Measurements from ENCODE around the gene ZCCHC4.
"Not testable (repeated sequence)": the region's sequence is repeated elsewhere in the genome, so short reads cannot be mapped to it uniquely, and the experiment has no call there.

The ZCCHC4 gene

DNA sequence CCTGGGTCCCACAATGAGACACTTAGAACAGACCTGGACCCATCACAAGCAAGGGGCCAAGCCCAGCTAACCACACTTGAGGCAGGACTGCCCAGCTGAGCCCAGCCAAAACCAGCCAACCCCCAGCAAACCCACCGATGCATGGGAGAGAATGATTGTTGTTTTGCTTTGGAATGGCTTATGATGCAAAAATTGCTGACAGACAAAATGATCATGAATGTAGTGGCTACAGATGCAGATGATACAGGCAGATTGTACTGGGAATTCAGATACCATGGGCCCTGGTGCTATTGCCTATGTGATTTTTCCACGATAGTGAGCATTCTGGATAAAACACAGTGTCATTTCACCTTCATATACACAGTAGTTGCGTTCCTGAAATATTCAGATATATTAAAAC lies 9.0 kb upstream of the ZCCHC4 start:
- H3K27me3 ChIP-seq (ENCODE audit: control insufficient read depth, insufficient read depth, low read length): peaks cover 3% of the 10 kb centered on the region
- no peak overlapping the region for H3K4me3 ChIP-seq (ENCODE audit: low read length)
- H3K9ac ChIP-seq (ENCODE audit: low read length): no peak overlapping the region
- no peaks in the 10 kb centered on the region for H3K36me3 ChIP-seq (ENCODE audit: control insufficient read depth, low read depth, low read length)
- H3K4me1 ChIP-seq (ENCODE audit: control insufficient read depth, low read depth, low read length): no peaks in the 10 kb centered on the region
- no peak overlapping the region for H3K27ac ChIP-seq (ENCODE audit: low read length)
- no peaks in the 10 kb centered on the region for H3K9me3 ChIP-seq (ENCODE audit: control insufficient read depth, low read depth, low read length)

DNA sequence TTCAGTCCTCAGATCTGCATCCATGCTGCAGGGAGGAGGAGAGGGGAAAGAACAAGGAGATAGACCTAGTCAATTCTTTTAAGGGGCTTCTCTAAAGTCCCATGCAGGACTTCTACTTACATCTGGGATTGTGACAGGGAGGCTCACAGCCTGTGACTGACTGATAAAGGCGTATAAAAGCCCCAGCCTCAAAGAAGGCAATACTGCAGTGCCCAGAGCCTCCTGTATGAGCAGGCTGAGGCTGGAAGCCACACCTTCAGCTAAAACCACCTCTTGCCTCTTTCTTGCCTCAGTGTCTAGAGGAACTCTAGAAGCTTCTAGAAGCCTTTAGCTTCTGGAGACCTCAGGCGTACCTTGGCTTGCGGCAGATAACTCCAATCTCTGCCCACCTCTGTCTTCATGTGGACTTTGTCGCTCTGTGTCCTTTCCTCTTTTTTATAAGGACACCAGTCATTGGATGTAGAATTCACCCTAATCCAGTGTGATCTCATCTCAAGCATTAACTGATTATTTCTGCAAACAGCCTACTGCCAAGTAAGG lies 6.0 kb upstream of the ZCCHC4 start:
- Histone ChIP-seq H3K9me3 (ENCODE audit: control insufficient read depth, low read depth, low read length) (no peaks in the 10 kb centered on the region), H3K9ac (ENCODE audit: low read length) (no peak overlapping the region), H3K36me3 (ENCODE audit: control insufficient read depth, low read depth, low read length) (no peaks in the 10 kb centered on the region), H3K27me3 (ENCODE audit: control insufficient read depth, insufficient read depth, low read length) (no peaks in the 10 kb centered on the region), H3K4me1 (ENCODE audit: control insufficient read depth, low read depth, low read length) (no peaks in the 10 kb centered on the region), H3K4me3 (ENCODE audit: low read length) (no peak overlapping the region), H3K27ac (ENCODE audit: low read length) (no peak overlapping the region)

DNA sequence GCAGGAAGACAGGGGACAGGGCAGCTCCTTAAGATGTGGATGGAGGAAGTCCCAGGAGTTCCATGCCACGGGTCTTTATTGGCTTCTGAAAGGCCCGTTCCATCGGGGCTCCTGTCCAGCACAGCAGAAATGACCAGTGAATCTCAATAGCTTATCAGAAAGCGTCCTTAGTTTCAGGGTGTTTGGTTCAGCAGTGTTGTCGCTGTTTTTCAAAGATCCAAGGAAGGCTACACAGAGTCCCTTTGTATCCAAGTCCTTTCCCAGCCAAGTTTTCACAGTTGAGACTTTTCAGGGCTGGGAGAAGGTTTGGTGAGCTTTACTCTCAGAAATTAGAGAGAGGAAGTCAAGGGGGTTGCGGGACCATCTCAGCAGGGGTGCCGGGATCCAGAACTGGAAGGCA lies 5.0 kb upstream of the ZCCHC4 start:
- Histone ChIP-seq H3K9me3 (ENCODE audit: control insufficient read depth, low read depth, low read length) (no peaks in the 10 kb centered on the region), H3K9ac (ENCODE audit: low read length) (no peak overlapping the region), H3K27ac (ENCODE audit: low read length) (no peak overlapping the region), H3K4me3 (ENCODE audit: low read length) (no peak overlapping the region), H3K27me3 (ENCODE audit: control insufficient read depth, insufficient read depth, low read length) (no peaks in the 10 kb centered on the region), H3K4me1 (ENCODE audit: control insufficient read depth, low read depth, low read length) (no peaks in the 10 kb centered on the region), H3K36me3 (ENCODE audit: control insufficient read depth, low read depth, low read length) (no peaks in the 10 kb centered on the region)

DNA sequence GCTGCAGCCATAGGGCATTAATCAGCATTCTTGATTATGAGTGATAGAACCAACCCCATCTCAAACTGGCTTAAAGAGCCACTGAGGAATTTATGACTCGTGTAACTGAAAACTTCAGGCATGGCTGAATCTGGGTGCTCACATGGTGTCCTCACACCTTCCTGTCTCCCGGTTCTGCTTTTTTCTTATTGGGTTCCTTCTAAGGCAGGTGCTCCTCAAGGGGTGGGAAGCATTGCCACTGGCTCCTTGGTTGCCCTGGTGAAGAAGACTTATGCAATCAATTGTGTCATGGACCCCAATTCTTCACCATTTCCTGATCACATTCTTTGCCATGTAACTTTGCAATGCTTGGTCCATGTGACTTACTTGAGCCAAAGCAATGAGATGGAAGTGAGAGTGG lies 4.3 kb upstream of the ZCCHC4 start:
- Histone ChIP-seq H3K4me3 (ENCODE audit: low read length) (no peak overlapping the region), H3K27me3 (ENCODE audit: control insufficient read depth, insufficient read depth, low read length) (no peaks in the 10 kb centered on the region), H3K9me3 (ENCODE audit: control insufficient read depth, low read depth, low read length) (no peaks in the 10 kb centered on the region), H3K4me1 (ENCODE audit: control insufficient read depth, low read depth, low read length) (no peaks in the 10 kb centered on the region), H3K36me3 (ENCODE audit: control insufficient read depth, low read depth, low read length) (no peaks in the 10 kb centered on the region), H3K9ac (ENCODE audit: low read length) (no peak overlapping the region), H3K27ac (ENCODE audit: low read length) (no peak overlapping the region)

DNA sequence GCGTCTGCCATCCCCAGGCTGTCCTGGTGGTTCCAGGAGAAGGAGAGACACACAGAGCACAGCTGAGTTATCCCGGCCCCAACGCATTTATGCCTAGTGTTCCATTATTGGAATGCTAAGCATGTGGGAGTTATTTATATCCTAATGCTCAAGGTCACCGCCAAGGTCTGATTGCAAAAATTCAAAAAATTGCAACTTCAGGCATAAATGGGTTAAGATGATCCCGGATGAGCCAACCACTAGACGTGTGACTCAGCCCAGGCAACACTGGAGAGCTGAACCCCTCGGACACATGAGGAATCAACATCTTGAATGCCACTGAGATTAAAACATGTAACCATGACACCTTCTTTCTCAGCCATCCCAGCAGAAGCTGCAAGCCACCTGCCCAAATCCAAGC lies 3.8 kb upstream of the ZCCHC4 start:
- Histone ChIP-seq H3K36me3 (ENCODE audit: control insufficient read depth, low read depth, low read length) (no peaks in the 10 kb centered on the region), H3K4me1 (ENCODE audit: control insufficient read depth, low read depth, low read length) (no peaks in the 10 kb centered on the region), H3K9me3 (ENCODE audit: control insufficient read depth, low read depth, low read length) (no peaks in the 10 kb centered on the region), H3K27ac (ENCODE audit: low read length) (no peak overlapping the region), H3K27me3 (ENCODE audit: control insufficient read depth, insufficient read depth, low read length) (no peaks in the 10 kb centered on the region), H3K9ac (ENCODE audit: low read length) (no peak overlapping the region), H3K4me3 (ENCODE audit: low read length) (no peak overlapping the region)

DNA sequence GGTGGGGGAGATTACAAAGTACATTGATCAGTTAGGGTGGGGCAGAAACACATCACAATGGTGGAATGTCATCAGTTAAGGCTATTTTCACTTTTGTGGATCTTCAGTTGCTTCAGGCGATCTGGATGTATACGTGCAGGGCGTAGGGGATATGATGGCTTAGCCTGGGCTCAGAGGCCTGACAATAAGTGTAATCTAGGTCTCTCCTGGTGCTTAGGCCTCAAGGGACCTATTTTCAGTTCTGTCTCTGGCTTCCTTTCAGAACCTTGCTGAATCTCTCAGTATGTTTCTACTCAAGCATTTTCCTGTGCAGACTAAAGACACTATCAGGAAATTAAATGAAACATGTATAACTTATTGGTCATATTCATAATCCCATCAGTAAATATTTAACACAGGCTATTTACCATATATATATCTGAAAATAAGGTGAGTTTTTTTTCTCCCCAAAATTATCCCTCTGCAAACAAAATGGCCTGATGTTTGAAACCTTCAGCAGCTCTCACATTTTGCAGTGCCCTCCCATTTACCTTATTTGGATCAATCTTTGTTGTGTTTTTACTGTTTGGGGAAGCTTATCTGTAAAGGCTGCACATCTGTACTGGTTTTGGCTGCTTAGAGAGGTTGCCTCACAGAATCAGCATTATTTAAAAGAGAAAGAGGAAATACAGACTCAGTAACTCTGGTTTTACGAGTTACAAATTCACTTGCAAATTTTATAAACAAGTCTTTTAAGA lies 2.3 kb upstream of the ZCCHC4 start:
- H3K4me1 ChIP-seq (ENCODE audit: control insufficient read depth, low read depth, low read length): no peaks in the 10 kb centered on the region
- H3K9me3 ChIP-seq (ENCODE audit: control insufficient read depth, low read depth, low read length): no peaks in the 10 kb centered on the region
- no peak overlapping the region for H3K4me3 ChIP-seq (ENCODE audit: low read length)
- H3K27me3 ChIP-seq (ENCODE audit: control insufficient read depth, insufficient read depth, low read length): no peaks in the 10 kb centered on the region
- no peak overlapping the region for H3K27ac ChIP-seq (ENCODE audit: low read length)
- no peaks in the 10 kb centered on the region for H3K36me3 ChIP-seq (ENCODE audit: control insufficient read depth, low read depth, low read length)
- no peak overlapping the region for H3K9ac ChIP-seq (ENCODE audit: low read length)

DNA sequence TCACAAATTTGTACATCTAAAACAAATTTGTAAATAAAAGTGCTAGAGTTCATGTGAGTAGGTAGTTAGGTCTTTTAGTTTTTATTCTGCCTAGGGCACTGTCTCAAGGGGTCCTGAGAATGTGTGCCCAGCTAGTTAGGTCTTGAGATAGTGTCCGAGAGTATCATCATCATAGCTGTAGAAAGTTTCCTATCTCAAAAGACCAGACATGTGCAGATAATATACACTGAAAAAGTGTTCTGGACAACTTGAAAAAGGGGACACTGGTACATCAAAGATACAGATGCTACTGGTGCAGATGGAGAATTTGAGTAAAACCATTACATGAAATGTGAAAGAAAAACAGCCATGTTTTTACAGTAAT lies 1.8 kb upstream of the ZCCHC4 start:
- H3K36me3 ChIP-seq (ENCODE audit: control insufficient read depth, low read depth, low read length): no peaks in the 10 kb centered on the region
- no peaks in the 10 kb centered on the region for H3K27me3 ChIP-seq (ENCODE audit: control insufficient read depth, insufficient read depth, low read length)
- no peaks in the 10 kb centered on the region for H3K4me1 ChIP-seq (ENCODE audit: control insufficient read depth, low read depth, low read length)
- no peaks in the 10 kb centered on the region for H3K9me3 ChIP-seq (ENCODE audit: control insufficient read depth, low read depth, low read length)
- H3K9ac ChIP-seq (ENCODE audit: low read length): no peak overlapping the region
- no peak overlapping the region for H3K27ac ChIP-seq (ENCODE audit: low read length)
- no peak overlapping the region for H3K4me3 ChIP-seq (ENCODE audit: low read length)

DNA sequence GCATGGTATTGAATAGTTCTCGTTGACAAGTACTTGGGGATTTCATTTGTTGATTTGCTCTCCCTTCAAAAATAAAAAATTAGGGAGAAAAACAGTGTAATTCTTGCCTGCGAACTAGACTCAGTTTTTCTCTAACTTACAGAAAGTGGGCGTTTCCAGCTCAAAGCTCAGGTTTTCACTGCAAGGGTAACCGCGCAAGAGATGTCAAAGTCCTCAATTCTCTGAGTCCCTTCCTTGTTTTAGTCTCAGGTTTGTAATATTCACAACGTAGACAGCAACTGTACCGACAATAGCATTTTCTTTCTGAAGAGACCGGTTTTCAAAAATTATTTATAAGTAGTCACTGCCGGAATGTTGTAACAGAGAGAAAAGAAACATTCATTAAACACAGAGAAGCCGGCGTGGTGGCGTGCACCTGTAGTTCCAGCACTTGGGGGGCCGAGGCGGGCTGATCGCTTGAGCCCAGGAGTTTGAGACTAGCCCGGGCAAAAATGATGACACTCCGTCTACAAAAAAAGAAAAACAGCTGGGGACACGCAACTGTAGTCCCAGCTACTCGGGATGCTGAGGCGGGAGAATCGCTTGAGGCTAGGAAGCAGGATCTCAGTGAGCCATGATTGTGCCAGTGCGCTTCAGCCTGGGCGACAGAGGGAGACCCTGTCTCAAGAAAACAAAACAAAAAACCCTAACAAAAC lies 774 bp downstream of the ZCCHC4 start:
- no peaks in the 10 kb centered on the region for H3K9me3 ChIP-seq (ENCODE audit: control insufficient read depth, low read depth, low read length)
- H3K4me1 ChIP-seq (ENCODE audit: control insufficient read depth, low read depth, low read length): no peaks in the 10 kb centered on the region
- no peaks in the 10 kb centered on the region for H3K27me3 ChIP-seq (ENCODE audit: control insufficient read depth, insufficient read depth, low read length)
- H3K36me3 ChIP-seq (ENCODE audit: control insufficient read depth, low read depth, low read length): no peaks in the 10 kb centered on the region
- peak overlapping the region; percentile 94 for H3K4me3 ChIP-seq (ENCODE audit: low read length)
- H3K9ac ChIP-seq (ENCODE audit: low read length): peak overlapping the region; percentile 92
- peak overlapping the region; percentile 42 for H3K27ac ChIP-seq (ENCODE audit: low read length)

DNA sequence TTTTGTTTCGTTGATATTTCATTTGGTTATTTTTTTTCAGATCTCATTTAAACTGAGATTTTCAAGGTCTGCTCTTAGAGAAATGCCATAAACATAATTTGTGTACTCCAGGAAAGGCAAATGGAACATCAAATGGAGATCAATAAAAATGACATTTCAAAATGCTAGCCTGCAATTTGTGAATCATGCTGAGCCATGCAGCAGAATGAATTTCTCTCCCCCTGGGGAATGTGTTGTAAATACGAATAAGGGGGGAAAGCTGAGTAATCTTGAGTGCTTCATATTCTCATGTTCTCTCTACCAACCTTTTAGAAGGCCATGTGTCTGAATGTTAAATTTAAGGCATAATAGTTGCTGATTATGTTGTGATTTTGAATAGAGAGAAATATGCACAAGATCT lies 7.8 kb downstream of the ZCCHC4 start:
- Histone ChIP-seq H3K27me3 (ENCODE audit: control insufficient read depth, insufficient read depth, low read length) (no peaks in the 10 kb centered on the region), H3K4me3 (ENCODE audit: low read length) (no peak overlapping the region), H3K36me3 (ENCODE audit: control insufficient read depth, low read depth, low read length) (no peaks in the 10 kb centered on the region), H3K9me3 (ENCODE audit: control insufficient read depth, low read depth, low read length) (no peaks in the 10 kb centered on the region), H3K27ac (ENCODE audit: low read length) (no peak overlapping the region), H3K4me1 (ENCODE audit: control insufficient read depth, low read depth, low read length) (no peaks in the 10 kb centered on the region), H3K9ac (ENCODE audit: low read length) (no peak overlapping the region)

DNA sequence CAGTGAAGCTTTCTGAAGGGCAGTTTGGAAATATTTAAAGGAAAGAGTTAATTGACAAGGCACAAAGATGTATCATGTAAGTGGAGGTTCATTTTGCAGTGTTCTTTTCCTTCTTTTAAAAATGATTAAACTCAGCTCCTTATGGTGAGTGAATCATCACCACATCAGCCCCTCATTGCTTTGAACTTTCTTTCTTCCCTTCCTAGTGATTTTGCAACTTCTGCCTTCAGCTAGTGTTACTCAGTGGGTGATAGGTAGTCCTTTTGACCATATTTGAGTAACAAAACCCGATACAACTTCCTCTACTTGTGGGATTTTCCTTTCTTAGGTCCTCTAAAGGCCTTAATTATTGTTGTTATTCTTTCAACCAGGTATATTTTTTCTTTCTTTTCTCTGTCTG lies 8.2 kb downstream of the ZCCHC4 start:
- H3K27ac ChIP-seq (ENCODE audit: low read length): no peak overlapping the region

DNA sequence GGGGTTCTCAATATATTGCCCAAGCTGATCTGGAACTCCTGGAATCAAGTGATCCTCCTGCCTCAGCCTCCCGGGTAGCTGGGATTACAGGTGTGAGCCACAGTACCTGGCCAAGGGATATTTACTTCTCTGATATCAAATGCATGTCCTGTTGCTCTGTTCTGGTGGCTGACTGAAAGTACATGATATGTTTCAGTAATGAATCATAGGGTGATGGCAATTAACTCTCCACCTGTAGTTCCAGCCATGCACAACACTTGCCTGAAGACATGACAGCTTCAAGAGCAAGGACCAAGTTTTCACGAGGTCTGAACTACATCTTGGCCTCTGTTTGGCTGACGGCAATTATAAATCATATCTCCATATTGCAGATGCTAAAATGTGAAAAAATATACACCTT lies 9.1 kb downstream of the ZCCHC4 start:
- no peaks in the 10 kb centered on the region for H3K9me3 ChIP-seq (ENCODE audit: control insufficient read depth, low read depth, low read length)
- H3K27me3 ChIP-seq (ENCODE audit: control insufficient read depth, insufficient read depth, low read length): no peaks in the 10 kb centered on the region
- no peak overlapping the region for H3K9ac ChIP-seq (ENCODE audit: low read length)
- H3K4me3 ChIP-seq (ENCODE audit: low read length): no peak overlapping the region
- no peak overlapping the region for H3K27ac ChIP-seq (ENCODE audit: low read length)
- H3K36me3 ChIP-seq (ENCODE audit: control insufficient read depth, low read depth, low read length): no peaks in the 10 kb centered on the region
- H3K4me1 ChIP-seq (ENCODE audit: control insufficient read depth, low read depth, low read length): no peaks in the 10 kb centered on the region

More for the DNA sequence above, 8.2 kb downstream of the ZCCHC4 start:
- Histone ChIP-seq H3K9me3 (ENCODE audit: control insufficient read depth, low read depth, low read length) (no peaks in the 10 kb centered on the region), H3K36me3 (ENCODE audit: control insufficient read depth, low read depth, low read length) (no peaks in the 10 kb centered on the region), H3K27me3 (ENCODE audit: control insufficient read depth, insufficient read depth, low read length) (no peaks in the 10 kb centered on the region), H3K4me3 (ENCODE audit: low read length) (no peak overlapping the region), H3K4me1 (ENCODE audit: control insufficient read depth, low read depth, low read length) (no peaks in the 10 kb centered on the region), H3K9ac (ENCODE audit: low read length) (no peak overlapping the region)

DNA sequence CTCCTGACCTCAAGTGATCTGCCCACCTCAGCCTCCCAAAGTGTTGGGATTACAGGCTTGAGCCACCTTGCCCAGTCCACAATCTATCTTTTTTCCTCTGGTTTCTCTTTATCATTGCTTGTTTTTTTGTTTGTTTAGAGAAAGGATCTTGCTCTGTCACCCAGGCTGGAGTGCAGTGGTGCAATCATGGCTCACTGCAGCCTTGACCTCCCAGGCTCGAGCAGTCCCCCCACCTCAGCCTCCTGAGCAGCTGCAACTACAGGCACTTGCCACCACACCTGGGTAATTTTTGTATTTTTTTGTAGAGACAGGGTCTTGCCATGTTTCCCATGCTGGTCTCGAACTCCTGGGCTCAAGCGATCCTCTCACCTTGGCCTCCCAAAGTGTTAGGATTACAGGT lies 15.9 kb downstream of the ZCCHC4 start:
- H3K36me3 ChIP-seq (ENCODE audit: control insufficient read depth, low read depth, low read length); H3K27me3 ChIP-seq (ENCODE audit: control insufficient read depth, insufficient read depth, low read length); H3K9ac ChIP-seq (ENCODE audit: low read length); H3K4me1 ChIP-seq (ENCODE audit: control insufficient read depth, low read depth, low read length); H3K27ac ChIP-seq (ENCODE audit: low read length); H3K9me3 ChIP-seq (ENCODE audit: control insufficient read depth, low read depth, low read length); H3K4me3 ChIP-seq (ENCODE audit: low read length): not testable (repeated sequence)

All from iPS-18a (cell line).